HUES48 (cell line): ENCODE data around the gene RNF152.

ENCODE experiments used
- H3K27ac ChIP-seq: one replicate; pipeline ENCODE4 v1.7.0; 2013; ENCODE audit warnings: low read depth, low read length, inconsistent platforms
- H3K27me3 ChIP-seq: 2 replicates; pipeline ENCODE4 v1.6.1; 2013; ENCODE audit warnings: mild to moderate bottlenecking, low read length; ENCODE audit not compliant: control insufficient read depth, insufficient read depth
- H3K36me3 ChIP-seq: 2 replicates; pipeline ENCODE4 v1.6.1; 2013; ENCODE audit warnings: low read length; ENCODE audit not compliant: control insufficient read depth, insufficient read depth
- H3K4me1 ChIP-seq: 2 replicates; pipeline ENCODE4 v1.6.1; 2013; ENCODE audit warnings: mild to moderate bottlenecking, low read length; ENCODE audit not compliant: control insufficient read depth, insufficient read depth
- H3K4me3 ChIP-seq: 2 replicates; pipeline ENCODE4 v1.5.1; 2013; ENCODE audit warnings: mild to moderate bottlenecking, low read depth, low read length
- H3K9ac ChIP-seq: 2 replicates; pipeline ENCODE4 v1.6.1; 2013; ENCODE audit warnings: mild to moderate bottlenecking, low read depth, low read length, moderate library complexity
- H3K9me3 ChIP-seq: 2 replicates; pipeline ENCODE4 v1.6.1; 2013; ENCODE audit warnings: low read length; ENCODE audit not compliant: control insufficient read depth, insufficient read depth

Gene RNF152

GRCh38 chr18:61870151-61870550 lies 22.7 kb downstream of the RNF152 start:
- Histone ChIP-seq H3K27ac (no peak overlapping the region), H3K27me3 (no peaks in the 10 kb centered on the region), H3K36me3 (no peaks in the 10 kb centered on the region), H3K4me1 (peaks cover 4% of the 10 kb centered on the region; the same call in 1 of the 2 replicates), H3K9ac (no peak overlapping the region), H3K9me3 (no peaks in the 10 kb centered on the region), H3K4me3 (no peak overlapping the region)

GRCh38 chr18:61869636-61870035 lies 23.2 kb downstream of the RNF152 start:
- Histone ChIP-seq H3K4me1 (peaks cover 4% of the 10 kb centered on the region; the same call in 1 of the 2 replicates), H3K27ac (no peak overlapping the region), H3K9ac (no peak overlapping the region), H3K36me3 (no peaks in the 10 kb centered on the region), H3K4me3 (no peak overlapping the region), H3K27me3 (no peaks in the 10 kb centered on the region), H3K9me3 (no peaks in the 10 kb centered on the region)

DNA sequence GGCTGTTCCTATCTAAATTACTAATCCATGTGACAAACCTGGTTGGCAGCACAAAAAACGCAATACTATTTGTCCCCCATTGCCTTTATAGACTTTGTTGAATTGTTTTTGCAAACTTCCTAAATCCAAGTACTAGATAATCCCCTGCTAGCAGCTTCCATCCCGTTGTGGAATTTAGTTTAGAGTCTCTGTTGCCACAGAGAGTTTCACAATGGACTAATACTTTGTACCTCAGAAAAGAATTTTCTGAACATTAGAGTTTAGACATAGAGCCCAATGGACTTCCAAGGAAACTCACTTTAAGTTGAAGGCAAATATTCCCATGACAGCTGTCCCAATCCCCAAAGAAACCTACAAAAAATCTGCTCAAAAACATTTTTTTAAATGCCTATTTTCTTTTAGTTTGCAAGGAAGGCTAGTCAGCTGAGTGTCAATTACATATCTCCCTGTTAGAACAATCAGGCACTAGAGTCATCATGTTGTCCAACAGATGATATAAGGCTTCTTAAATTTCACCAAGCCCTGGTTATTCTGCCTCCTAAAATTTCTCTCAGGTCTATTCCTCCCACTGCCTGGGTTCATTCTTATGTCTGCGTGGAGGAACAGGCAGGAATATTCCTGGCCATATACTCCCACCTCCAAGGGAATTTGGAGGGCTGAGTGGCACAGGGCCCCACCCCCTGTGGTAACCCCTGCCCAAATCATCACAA lies 27.2 kb downstream of the RNF152 start:
- H3K27ac ChIP-seq, result no peak overlapping the region
- H3K9ac ChIP-seq, result no peak overlapping the region
- no peaks in the 10 kb centered on the region for H3K9me3 ChIP-seq
- H3K4me3 ChIP-seq, result no peak overlapping the region
- H3K27me3 ChIP-seq, result no peaks in the 10 kb centered on the region
- H3K36me3 ChIP-seq, result no peaks in the 10 kb centered on the region
- peaks cover 4% of the 10 kb centered on the region; the same call in 1 of the 2 replicates for H3K4me1 ChIP-seq

GRCh38 chr18:61861372-61861771 lies 31.4 kb downstream of the RNF152 start:
- no peaks in the 10 kb centered on the region for H3K9me3 ChIP-seq
- H3K9ac ChIP-seq, result no peak overlapping the region
- no peak overlapping the region for H3K4me3 ChIP-seq
- H3K27ac ChIP-seq, result no peak overlapping the region
- no peaks in the 10 kb centered on the region for H3K27me3 ChIP-seq
- H3K36me3 ChIP-seq, result no peaks in the 10 kb centered on the region
- no peaks in the 10 kb centered on the region for H3K4me1 ChIP-seq

DNA sequence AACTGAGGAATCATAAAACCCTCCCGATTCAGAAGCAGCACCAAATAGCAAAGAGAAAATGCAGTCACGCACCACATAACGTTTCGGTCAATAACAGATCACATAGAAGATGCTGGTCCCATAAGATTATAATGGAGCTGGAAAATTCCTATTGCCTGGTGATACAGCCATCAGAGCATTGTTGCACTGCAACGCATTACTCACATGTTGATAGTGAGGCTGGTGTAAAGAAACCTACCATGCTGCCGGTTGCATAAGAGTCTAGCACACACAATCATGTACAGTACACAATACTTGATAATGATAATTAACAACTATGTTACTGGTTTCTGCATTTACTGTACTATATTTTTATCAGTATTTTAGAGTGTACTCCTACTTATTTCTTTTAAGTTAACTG lies 32.5 kb downstream of the RNF152 start:
- Histone ChIP-seq H3K4me1 (no peaks in the 10 kb centered on the region), H3K27me3 (no peaks in the 10 kb centered on the region)

DNA sequence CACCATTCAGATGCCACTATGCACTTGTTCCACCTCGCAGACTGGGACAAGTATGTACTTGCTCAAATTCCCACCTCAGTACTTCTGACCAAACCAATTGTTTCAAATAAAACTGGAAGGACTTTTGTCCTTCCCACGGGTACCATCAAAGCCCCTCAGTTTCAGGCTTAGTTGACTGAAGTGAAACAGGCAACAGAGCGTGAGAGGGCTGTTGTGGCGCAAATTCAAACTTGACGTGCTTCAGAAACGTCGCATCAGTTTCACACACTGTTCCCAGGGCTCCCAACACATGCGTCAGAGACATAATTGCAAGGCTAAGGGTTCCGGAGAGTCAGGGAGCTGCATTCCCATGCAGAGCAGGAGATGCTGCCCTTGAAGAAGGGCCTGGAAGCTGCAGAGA lies 33.7 kb downstream of the RNF152 start:
- Histone ChIP-seq H3K27me3 (no peaks in the 10 kb centered on the region), H3K27ac (no peak overlapping the region), H3K9me3 (no peaks in the 10 kb centered on the region)

More for the DNA sequence above, 32.5 kb downstream of the RNF152 start:
- no peak overlapping the region for H3K9ac ChIP-seq
- no peaks in the 10 kb centered on the region for H3K36me3 ChIP-seq
- H3K27ac ChIP-seq, result no peak overlapping the region
- H3K4me3 ChIP-seq, result no peak overlapping the region
- H3K9me3 ChIP-seq, result no peaks in the 10 kb centered on the region

GRCh38 chr18:61856678-61857077 lies 36.1 kb downstream of the RNF152 start:
- Histone ChIP-seq H3K4me3 (no peak overlapping the region), H3K27ac (no peak overlapping the region), H3K27me3 (no peaks in the 10 kb centered on the region), H3K9me3 (no peaks in the 10 kb centered on the region), H3K36me3 (no peaks in the 10 kb centered on the region), H3K4me1 (peaks cover 12% of the 10 kb centered on the region; the same call in 1 of the 2 replicates), H3K9ac (no peak overlapping the region)

More for the DNA sequence above, 33.7 kb downstream of the RNF152 start:
- no peaks in the 10 kb centered on the region for H3K36me3 ChIP-seq
- no peak overlapping the region for H3K4me3 ChIP-seq
- peaks cover 4% of the 10 kb centered on the region; the same call in 1 of the 2 replicates for H3K4me1 ChIP-seq
- H3K9ac ChIP-seq, result no peak overlapping the region

DNA sequence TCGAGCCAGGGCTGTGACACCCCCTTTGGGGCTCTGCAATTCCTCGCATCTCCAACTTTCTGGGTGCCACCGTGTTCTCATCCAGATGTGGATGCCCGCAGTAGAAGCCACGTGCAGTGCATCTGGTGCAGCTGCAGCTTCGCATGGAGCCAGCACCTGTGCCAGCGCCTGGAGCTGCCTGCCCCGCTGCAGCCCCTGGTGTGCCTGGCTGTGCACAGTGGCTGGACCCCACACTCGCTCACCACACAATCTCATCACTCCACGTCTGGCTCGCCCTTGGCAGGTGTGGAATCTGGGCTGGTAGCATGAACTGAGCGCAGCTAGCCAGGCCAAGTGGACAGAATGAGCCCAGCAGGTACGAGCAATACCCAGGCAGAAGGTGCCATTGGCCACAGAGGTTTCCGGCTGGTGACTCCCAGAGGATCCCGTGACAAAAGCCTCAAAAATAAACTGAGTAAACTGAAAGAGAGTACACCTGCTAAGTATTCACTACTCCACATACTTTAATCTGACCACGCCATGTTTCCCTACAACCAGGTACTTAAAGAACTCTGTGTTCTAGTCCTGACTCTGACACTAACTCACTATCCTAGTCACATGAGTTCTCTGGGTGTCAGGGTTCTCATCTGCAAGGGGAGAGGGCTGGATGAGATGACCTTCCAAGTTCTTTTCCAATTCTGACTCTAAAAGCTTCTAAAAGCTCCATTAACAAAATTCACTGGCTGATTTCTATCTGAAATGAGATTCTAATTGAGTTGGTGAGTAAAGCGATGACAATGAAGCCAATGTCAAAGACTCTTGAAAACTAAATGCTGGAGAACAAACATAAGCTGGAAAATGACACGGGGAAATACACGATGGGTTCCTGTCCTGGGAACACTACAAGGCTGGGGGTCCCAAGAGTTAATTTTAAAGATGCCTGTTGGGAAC lies 37.1 kb downstream of the RNF152 start:
- Histone ChIP-seq H3K4me3 (no peak overlapping the region), H3K27ac (no peak overlapping the region), H3K27me3 (no peaks in the 10 kb centered on the region), H3K9me3 (no peaks in the 10 kb centered on the region), H3K4me1 (peaks cover 12% of the 10 kb centered on the region; the same call in 1 of the 2 replicates), H3K9ac (no peak overlapping the region), H3K36me3 (no peaks in the 10 kb centered on the region)

GRCh38 chr18:61854578-61855448 lies 38.0 kb downstream of the RNF152 start:
- Histone ChIP-seq H3K27ac (no peak overlapping the region), H3K27me3 (no peaks in the 10 kb centered on the region), H3K9me3 (no peaks in the 10 kb centered on the region), H3K4me3 (no peak overlapping the region), H3K36me3 (no peaks in the 10 kb centered on the region), H3K4me1 (peaks cover 12% of the 10 kb centered on the region; the same call in 1 of the 2 replicates), H3K9ac (no peak overlapping the region)

DNA sequence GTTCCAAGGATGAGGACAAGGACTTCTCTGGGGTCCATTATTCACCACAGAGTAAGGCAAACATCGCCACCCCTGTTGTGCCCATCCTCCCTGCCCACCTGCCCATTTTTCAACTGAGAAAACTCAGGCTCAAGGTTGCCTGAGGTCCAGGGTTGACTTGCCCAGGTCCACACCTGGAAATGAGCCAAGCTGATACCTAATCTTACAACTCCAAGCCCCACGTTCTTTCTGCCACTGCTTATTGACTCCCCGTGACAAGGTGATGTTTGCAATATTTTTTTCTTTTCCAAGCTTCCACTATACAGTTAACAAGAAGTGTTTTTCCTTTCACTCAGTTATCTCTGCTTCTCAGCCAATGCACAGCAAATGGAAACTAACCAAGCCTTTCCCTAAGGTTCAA lies 39.0 kb downstream of the RNF152 start:
- Histone ChIP-seq H3K4me1 (peaks cover 12% of the 10 kb centered on the region; the same call in 1 of the 2 replicates), H3K9me3 (no peaks in the 10 kb centered on the region), H3K27ac (no peak overlapping the region), H3K27me3 (no peaks in the 10 kb centered on the region), H3K4me3 (no peak overlapping the region), H3K36me3 (no peaks in the 10 kb centered on the region), H3K9ac (no peak overlapping the region)
